Trophoblast cell (in vitro differentiated cells and primary cell): ENCODE results near the gene CCL4.
"Not testable (repeated sequence)": the region's sequence is repeated elsewhere in the genome, so short reads cannot be mapped to it uniquely, and the experiment has no call there.

Experiments used
- DNase-seq, 2 donors: peaks; one replicate each; pipeline ENCODE4 v3.0.0-alpha.2; 2016
- H2AFZ ChIP-seq: 2 replicates; pipeline ENCODE4 v1.6.1; 2013; ENCODE audit warnings: low read length, moderate library complexity, mild to moderate bottlenecking; ENCODE audit not compliant: insufficient read depth, poor library complexity
- H2AK5ac ChIP-seq: 2 replicates; pipeline ENCODE4 v1.6.1; 2013; ENCODE audit warnings: mild to moderate bottlenecking, low read length
- H2BK120ac ChIP-seq: 2 replicates; pipeline ENCODE4 v1.6.1; 2013; ENCODE audit warnings: low read length, mild to moderate bottlenecking, moderate library complexity; ENCODE audit not compliant: insufficient read depth, poor library complexity
- H2BK12ac ChIP-seq: 2 replicates; pipeline ENCODE4 v1.6.1; 2013; ENCODE audit warnings: mild to moderate bottlenecking, low read length, moderate library complexity
- H2BK5ac ChIP-seq: 2 replicates; pipeline ENCODE4 v1.6.1; 2013; ENCODE audit warnings: low read length, low read depth, moderate library complexity, mild to moderate bottlenecking; ENCODE audit not compliant: poor library complexity
- H3K14ac ChIP-seq: 2 replicates; pipeline ENCODE4 v1.6.1; 2013; ENCODE audit warnings: mild to moderate bottlenecking, low read length
- H3K18ac ChIP-seq: 2 replicates; pipeline ENCODE4 v1.6.1; 2013; ENCODE audit warnings: mild to moderate bottlenecking, low read length
- H3K23ac ChIP-seq: 2 replicates; pipeline ENCODE4 v1.6.1; 2013; ENCODE audit warnings: low read length
- H3K27ac ChIP-seq: 2 replicates; pipeline ENCODE4 v1.5.1; 2013; ENCODE audit warnings: low read depth, mild to moderate bottlenecking, inconsistent platforms, low read length, moderate library complexity
- H3K27me3 ChIP-seq: 2 replicates; pipeline ENCODE4 v1.6.1; 2013; ENCODE audit warnings: inconsistent platforms, mild to moderate bottlenecking, low read length, moderate library complexity; ENCODE audit not compliant: insufficient read depth
- H3K36me3 ChIP-seq, 2 experiments: 1 replicate in 1 of 2; 2 replicates in 1 of 2; pipeline ENCODE4 v1.6.1; 2013; ENCODE audit warnings: low read length in 2 of 2, mild to moderate bottlenecking in 2 of 2, moderate library complexity in 1 of 2; ENCODE audit not compliant: insufficient read depth in 2 of 2, control insufficient read depth in 1 of 2
- H3K4ac ChIP-seq: 2 replicates; pipeline ENCODE4 v1.6.1; 2013; ENCODE audit warnings: low read depth, mild to moderate bottlenecking, low read length, moderate library complexity
- H3K4me1 ChIP-seq, 2 experiments: 1 replicate in 1 of 2; 2 replicates in 1 of 2; pipeline ENCODE4 v1.6.1; 2013; ENCODE audit warnings: low read length in 2 of 2, mild to moderate bottlenecking in 2 of 2, moderate library complexity in 1 of 2; ENCODE audit not compliant: insufficient read depth in 2 of 2, control insufficient read depth in 1 of 2
- H3K4me2 ChIP-seq: 2 replicates; pipeline ENCODE4 v1.6.1; 2013; ENCODE audit warnings: inconsistent platforms, mild to moderate bottlenecking, low read length, moderate library complexity
- H3K4me3 ChIP-seq: 2 replicates; pipeline ENCODE4 v1.5.1; 2013; ENCODE audit warnings: mild to moderate bottlenecking, low read depth, low read length, inconsistent platforms
- H3K79me1 ChIP-seq: one replicate; pipeline ENCODE4 v1.6.1; 2013; ENCODE audit warnings: low read length
- H3K79me2 ChIP-seq: 2 replicates; pipeline ENCODE4 v1.6.1; 2013; ENCODE audit warnings: low read length, mild to moderate bottlenecking; ENCODE audit not compliant: control insufficient read depth, insufficient read depth, poor library complexity
- H3K9ac ChIP-seq: 2 replicates; pipeline ENCODE4 v1.6.1; 2013; ENCODE audit warnings: mild to moderate bottlenecking, low read length
- H3K9me3 ChIP-seq: 2 replicates; pipeline ENCODE4 v1.6.1; 2013; ENCODE audit warnings: low read depth, mild to moderate bottlenecking, control low read depth, inconsistent platforms, low read length; ENCODE audit not compliant: insufficient read depth
- H4K12ac ChIP-seq: 2 replicates; pipeline ENCODE4 v1.6.1; 2013; ENCODE audit warnings: low read depth, mild to moderate bottlenecking, low read length, moderate library complexity
- H4K8ac ChIP-seq: 2 replicates; pipeline ENCODE4 v1.6.1; 2013; ENCODE audit warnings: low read depth, mild to moderate bottlenecking, low read length, moderate library complexity
- H4K91ac ChIP-seq: one replicate; pipeline ENCODE4 v1.6.1; 2013; ENCODE audit warnings: low read depth, mild to moderate bottlenecking, low read length, moderate library complexity
- WGBS: extraction: QIAGEN DNeasy Blood & Tissue Kit; methylation state at CpG from one replicate; pipeline ENCODE4 v1.1.7; 2013; ENCODE audit warnings: missing lambda C conversion rate; ENCODE audit not compliant: insufficient read length, insufficient coverage; ENCODE audit errors: extremely low coverage; 5-methylcytosine and 5-hydroxymethylcytosine counted together

The CCL4 gene

GRCh38 chr17:36115649-36115977 is 12.0 kb downstream of the CCL4 start:
- not testable (repeated sequence) for H4K12ac ChIP-seq, H2BK12ac ChIP-seq, H4K91ac ChIP-seq, H3K4ac ChIP-seq, H3K9me3 ChIP-seq, H3K23ac ChIP-seq, H3K18ac ChIP-seq, H2AK5ac ChIP-seq, H2BK120ac ChIP-seq, H3K79me2 ChIP-seq, H3K14ac ChIP-seq, H2AFZ ChIP-seq, H3K27ac ChIP-seq, H3K27me3 ChIP-seq, H3K4me3 ChIP-seq, H3K79me1 ChIP-seq, H3K9ac ChIP-seq, DNase-seq, H3K36me3 ChIP-seq, H2BK5ac ChIP-seq, H4K8ac ChIP-seq, H3K4me1 ChIP-seq, H3K4me2 ChIP-seq

- Histone ChIP-seq H2AK5ac (no peak overlapping the region), H3K4me1 (no peaks in the 10 kb centered on the region), H4K8ac (no peak overlapping the region), H4K12ac (no peak overlapping the region), H3K9ac (no peak overlapping the region), H2BK120ac (no peak overlapping the region), H3K4me3 (no peak overlapping the region), H3K4ac (no peak overlapping the region), H2AFZ (no peak overlapping the region), H3K79me2 (no peaks in the 10 kb centered on the region), H3K27ac (no peak overlapping the region), H2BK12ac (no peak overlapping the region), H3K36me3 (no peaks in the 10 kb centered on the region), H2BK5ac (no peak overlapping the region), H3K18ac (no peak overlapping the region), H3K27me3 (no peaks in the 10 kb centered on the region), H3K79me1 (no peaks in the 10 kb centered on the region), H3K9me3 (peaks cover 3% of the 10 kb centered on the region), H3K14ac (no peak overlapping the region), H3K4me2 (no peak overlapping the region), H4K91ac (no peak overlapping the region), H3K23ac (no peak overlapping the region)
- WGBS: no CpG with 5 or more reads among the region's 5 CpGs
- DNase-seq: no peak
Observed at GRCh38 chr17:36117505-36118382, 14.1 kb downstream of the CCL4 start.

GRCh38 chr17:36118477-36119353 is 15.1 kb downstream of the CCL4 start:
- WGBS: no CpG with 5 or more reads among the region's 12 CpGs
- H3K9me3 ChIP-seq: peaks cover 3% of the 10 kb centered on the region
- H3K4me3 ChIP-seq: no peak overlapping the region
- no peak overlapping the region for H4K91ac ChIP-seq
- no peaks in the 10 kb centered on the region for H3K36me3 ChIP-seq
- no peak for DNase-seq
- H3K79me1 ChIP-seq: no peaks in the 10 kb centered on the region
- no peak overlapping the region for H3K4ac ChIP-seq
- no peak overlapping the region for H2AK5ac ChIP-seq
- no peak overlapping the region for H3K4me2 ChIP-seq
- no peaks in the 10 kb centered on the region for H3K27me3 ChIP-seq
- H4K8ac ChIP-seq: no peak overlapping the region
- H2BK5ac ChIP-seq: no peak overlapping the region
- H3K4me1 ChIP-seq: no peaks in the 10 kb centered on the region
- no peak overlapping the region for H3K9ac ChIP-seq
- no peak overlapping the region for H2BK120ac ChIP-seq
- H3K23ac ChIP-seq: no peak overlapping the region
- H2AFZ ChIP-seq: no peak overlapping the region
- H3K27ac ChIP-seq: no peak overlapping the region
- H3K14ac ChIP-seq: no peak overlapping the region
- H3K79me2 ChIP-seq: no peaks in the 10 kb centered on the region
- no peak overlapping the region for H2BK12ac ChIP-seq
- no peak overlapping the region for H3K18ac ChIP-seq
- H4K12ac ChIP-seq: no peak overlapping the region

- whole genome bisulfite sequencing: no CpG with 5 or more reads among the region's 3 CpGs
- H4K8ac ChIP-seq: no peak overlapping the region
Observed at GRCh38 chr17:36120221-36120620, 16.6 kb downstream of the CCL4 start.

More at GRCh38 chr17:36120221-36120620, 16.6 kb downstream of the CCL4 start:
- H3K9ac ChIP-seq: no peak overlapping the region
- H3K79me2 ChIP-seq: no peaks in the 10 kb centered on the region
- no peak overlapping the region for H2AFZ ChIP-seq
- H3K27me3 ChIP-seq: no peaks in the 10 kb centered on the region
- H3K36me3 ChIP-seq: no peaks in the 10 kb centered on the region
- H3K27ac ChIP-seq: no peak overlapping the region
- H3K23ac ChIP-seq: no peak overlapping the region
- H2AK5ac ChIP-seq: no peak overlapping the region
- H2BK5ac ChIP-seq: no peak overlapping the region
- H4K91ac ChIP-seq: no peak overlapping the region
- no peak overlapping the region for H4K12ac ChIP-seq
- DNase-seq: no peak
- no peak overlapping the region for H2BK120ac ChIP-seq
- H3K4ac ChIP-seq: no peak overlapping the region
- H2BK12ac ChIP-seq: no peak overlapping the region
- peaks cover 6% of the 10 kb centered on the region for H3K9me3 ChIP-seq
- no peak overlapping the region for H3K14ac ChIP-seq
- H3K79me1 ChIP-seq: no peaks in the 10 kb centered on the region
- no peak overlapping the region for H3K18ac ChIP-seq
- H3K4me1 ChIP-seq: no peaks in the 10 kb centered on the region
- no peak overlapping the region for H3K4me2 ChIP-seq
- H3K4me3 ChIP-seq: no peak overlapping the region
